Loucy (cell line): ENCODE data around the gene PLA2G10.

ENCODE experiments used
- H2AFZ ChIP-seq: fragments of 200-600 bp; sonication (generic); 2 replicates; pipeline ENCODE4 v1.6.0; 2016; ENCODE audit warnings: antibody characterized with exemption, mild to moderate bottlenecking, low read length, moderate library complexity
- H3F3A ChIP-seq: fragments of 200-600 bp; 2 replicates; pipeline ENCODE4 v1.6.0; 2016; ENCODE audit warnings: antibody characterized with exemption, low read depth, mild to moderate bottlenecking
- H3K27me3 ChIP-seq: fragments of 200-600 bp; sonication (generic); 2 replicates; pipeline ENCODE4 v1.6.1; 2014; ENCODE audit warnings: low read length, mild to moderate bottlenecking; ENCODE audit not compliant: insufficient read depth, poor library complexity, severe bottlenecking
- H3K36me3 ChIP-seq: fragments of 200-600 bp; sonication (generic); 2 replicates; pipeline ENCODE4 v1.6.1; 2016; ENCODE audit warnings: low read length; ENCODE audit not compliant: insufficient read depth
- H3K4me1 ChIP-seq: fragments of 200-600 bp; sonication (generic); 2 replicates; pipeline ENCODE4 v1.5.1; 2014; ENCODE audit warnings: low read length, mild to moderate bottlenecking; ENCODE audit not compliant: insufficient read depth, poor library complexity, severe bottlenecking
- H3K4me2 ChIP-seq: fragments of 200-600 bp; sonication (generic); 2 replicates; pipeline ENCODE4 v1.6.0; 2014; ENCODE audit warnings: antibody characterized with exemption, low read length, low read depth, mild to moderate bottlenecking; ENCODE audit not compliant: poor library complexity, severe bottlenecking
- H3K4me3 ChIP-seq: fragments of 200-600 bp; sonication (generic); 2 replicates; pipeline ENCODE4 v1.5.1; 2014; ENCODE audit warnings: low read length, mild to moderate bottlenecking, mixed read lengths; ENCODE audit not compliant: poor library complexity, severe bottlenecking
- H3K79me2 ChIP-seq: fragments of 200-600 bp; sonication (generic); 2 replicates; pipeline ENCODE4 v1.6.1; 2014; ENCODE audit warnings: low read length; ENCODE audit not compliant: insufficient read depth
- H3K9ac ChIP-seq: fragments of 200-600 bp; sonication (generic); 2 replicates; pipeline ENCODE4 v1.6.0; 2014; ENCODE audit warnings: mild to moderate bottlenecking, low read depth, low read length, moderate library complexity; ENCODE audit not compliant: poor library complexity, severe bottlenecking
- H3K9me2 ChIP-seq: fragments of 200-600 bp; sonication (generic); replicated peaks from 2 replicates; pipeline ENCODE4 v1.6.1; 2016; ENCODE audit warnings: low read depth, low read length, mixed read lengths
- H3K9me3 ChIP-seq: fragments of 200-600 bp; sonication (generic); 2 replicates; pipeline ENCODE4 v1.6.1; 2014; ENCODE audit warnings: mild to moderate bottlenecking, antibody characterized with exemption, low read length, low read depth; ENCODE audit not compliant: insufficient read depth
- H4K20me1 ChIP-seq: fragments of 200-600 bp; sonication (generic); 2 replicates; pipeline ENCODE4 v1.6.0; 2014; ENCODE audit warnings: antibody characterized with exemption, low read length, mild to moderate bottlenecking; ENCODE audit not compliant: insufficient read depth, poor library complexity, severe bottlenecking
- EZH2phosphoT487 ChIP-seq: fragments of 200-600 bp; IDR thresholded peaks from 2 replicates; pipeline ENCODE4 v1.6.1; 2018; ENCODE audit warnings: antibody characterized with exemption, mild to moderate bottlenecking, moderate library complexity, borderline replicate concordance
- TF ChIP-seq, protein P1 (sequence below): fragments of 200-600 bp; sonication (generic); conservative IDR thresholded peaks from 2 replicates; pipeline ENCODE4 v1.5.1; 2014; ENCODE audit warnings: mild to moderate bottlenecking, antibody characterized with exemption, low read length

PLA2G10 gene

DNA sequence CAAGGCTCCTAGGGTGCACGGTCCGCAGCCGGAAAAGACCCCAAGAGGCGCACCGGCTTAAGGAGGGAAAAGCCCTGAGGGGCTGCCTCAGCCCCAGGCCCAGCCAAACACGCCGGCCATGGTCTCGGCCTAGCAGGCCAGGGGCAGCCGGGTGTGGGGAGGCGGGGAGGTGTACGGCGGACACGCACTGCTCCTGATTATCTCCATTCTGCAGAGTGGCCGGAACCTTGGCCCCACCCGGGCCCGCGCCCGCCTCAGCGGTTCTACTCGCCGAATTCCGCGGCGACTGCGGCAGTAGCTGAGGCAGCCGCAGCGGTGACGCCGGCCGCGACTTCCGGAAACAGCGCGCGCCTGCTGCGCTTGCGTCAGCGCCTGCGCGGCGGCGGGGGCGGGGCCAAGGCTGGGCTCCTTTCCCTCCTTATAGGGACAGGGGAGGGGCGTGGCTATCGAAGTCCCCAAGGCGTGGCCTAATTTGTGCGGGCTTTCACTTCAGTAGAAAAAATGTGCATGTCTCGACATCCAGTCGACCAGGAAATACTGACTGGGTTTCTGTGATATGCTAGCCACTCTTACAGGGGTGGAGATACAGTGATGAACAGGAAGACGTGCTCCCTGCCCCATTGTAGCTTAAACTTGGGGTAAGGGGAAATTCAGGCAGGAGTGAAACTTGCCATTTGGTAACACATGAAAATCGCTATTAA is 64.0 kb downstream of the PLA2G10 start, which contains the start of gene PARN:
Gene PARN, minus strand, starts transcription at position 342 of the 701 bp plus-strand sequence. Its CDS starts 135 bp downstream, at position 207.
- H4K20me1 ChIP-seq = peaks cover 23% of the 10 kb centered on the region
- H3K27me3 ChIP-seq = no peaks in the 10 kb centered on the region
- no peaks in the 10 kb centered on the region; the same call in 1 of the 2 replicates for H3K36me3 ChIP-seq
- no peaks in the 10 kb centered on the region for H3F3A ChIP-seq
- H3K4me1 ChIP-seq = peaks cover 4% of the 10 kb centered on the region
- no peaks in the 10 kb centered on the region for H3K9me3 ChIP-seq
- H3K9me2 ChIP-seq = no peaks in the 10 kb centered on the region
- peak within 1 kb of the TSS; percentile 43; the same call in 1 of the 2 replicates for H2AFZ ChIP-seq
- no peak for TF ChIP-seq EZH2phosphoT487
- H3K9ac ChIP-seq = peak within 1 kb of the TSS; percentile 95
- H3K4me2 ChIP-seq = peak within 1 kb of the TSS; percentile 94
- H3K4me3 ChIP-seq = peak within 1 kb of the TSS; percentile 96
- H3K79me2 ChIP-seq = peaks cover 45% of the 10 kb centered on the region

- H3K9me3 ChIP-seq = no peaks in the 10 kb centered on the region
- H2AFZ ChIP-seq = peak overlapping the region; percentile 39; the same call in 1 of the 2 replicates
- H3K4me1 ChIP-seq = peaks cover 4% of the 10 kb centered on the region
- H3K27me3 ChIP-seq = no peaks in the 10 kb centered on the region
- TF ChIP-seq, protein P1, sequence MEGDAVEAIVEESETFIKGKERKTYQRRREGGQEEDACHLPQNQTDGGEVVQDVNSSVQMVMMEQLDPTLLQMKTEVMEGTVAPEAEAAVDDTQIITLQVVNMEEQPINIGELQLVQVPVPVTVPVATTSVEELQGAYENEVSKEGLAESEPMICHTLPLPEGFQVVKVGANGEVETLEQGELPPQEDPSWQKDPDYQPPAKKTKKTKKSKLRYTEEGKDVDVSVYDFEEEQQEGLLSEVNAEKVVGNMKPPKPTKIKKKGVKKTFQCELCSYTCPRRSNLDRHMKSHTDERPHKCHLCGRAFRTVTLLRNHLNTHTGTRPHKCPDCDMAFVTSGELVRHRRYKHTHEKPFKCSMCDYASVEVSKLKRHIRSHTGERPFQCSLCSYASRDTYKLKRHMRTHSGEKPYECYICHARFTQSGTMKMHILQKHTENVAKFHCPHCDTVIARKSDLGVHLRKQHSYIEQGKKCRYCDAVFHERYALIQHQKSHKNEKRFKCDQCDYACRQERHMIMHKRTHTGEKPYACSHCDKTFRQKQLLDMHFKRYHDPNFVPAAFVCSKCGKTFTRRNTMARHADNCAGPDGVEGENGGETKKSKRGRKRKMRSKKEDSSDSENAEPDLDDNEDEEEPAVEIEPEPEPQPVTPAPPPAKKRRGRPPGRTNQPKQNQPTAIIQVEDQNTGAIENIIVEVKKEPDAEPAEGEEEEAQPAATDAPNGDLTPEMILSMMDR = no peak
- no peak for TF ChIP-seq EZH2phosphoT487
- H3K79me2 ChIP-seq = peaks cover 40% of the 10 kb centered on the region
- no peaks in the 10 kb centered on the region for H3F3A ChIP-seq
- H3K9me2 ChIP-seq = no peaks in the 10 kb centered on the region
- H3K36me3 ChIP-seq = no peaks in the 10 kb centered on the region; the same call in 1 of the 2 replicates
- peak overlapping the region; percentile 94 for H3K4me2 ChIP-seq
- H4K20me1 ChIP-seq = peaks cover 18% of the 10 kb centered on the region
- H3K9ac ChIP-seq = peak overlapping the region; percentile 95
- peak overlapping the region; percentile 96 for H3K4me3 ChIP-seq
Measured at GRCh38 chr16:14629612-14629918, 64.5 kb downstream of the PLA2G10 start.

DNA sequence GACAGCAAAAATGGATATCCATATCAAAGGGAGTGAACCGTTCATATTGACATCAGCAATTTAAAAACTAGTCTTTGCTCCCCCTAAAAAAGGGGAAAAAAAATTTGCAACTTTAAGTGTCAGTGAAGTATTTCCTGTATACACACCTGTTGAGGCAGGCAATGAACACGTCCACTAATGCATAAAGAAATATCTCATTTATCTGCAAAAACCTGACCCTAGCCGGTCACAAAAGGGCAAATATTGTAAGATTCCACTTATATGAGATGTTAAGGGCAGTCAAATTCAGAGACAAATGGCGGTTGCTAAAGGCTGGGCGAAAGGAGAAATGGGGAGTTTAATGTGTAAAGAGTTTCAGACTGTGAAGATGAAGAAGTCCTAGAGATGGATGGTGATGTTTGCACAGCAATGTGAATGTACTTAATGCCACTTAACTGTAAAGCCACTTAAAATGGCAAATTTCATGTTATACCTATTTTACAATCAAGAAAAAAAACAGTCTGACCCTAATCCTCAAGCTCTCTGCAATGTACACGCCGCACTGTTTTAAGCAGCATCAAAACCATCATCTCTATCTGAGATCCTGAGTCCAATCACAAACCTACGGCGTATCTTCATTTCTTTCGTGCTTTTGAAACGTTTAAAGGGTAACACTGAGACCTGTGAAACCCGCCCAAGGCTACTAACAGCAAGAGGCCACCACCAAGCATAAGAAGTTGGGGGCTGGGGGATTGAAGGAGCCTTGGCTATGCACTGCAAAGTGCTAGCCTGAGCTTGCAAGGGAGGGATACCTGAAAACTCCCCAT is 65.1 kb downstream of the PLA2G10 start:
- Histone ChIP-seq H3K9me3 (no peaks in the 10 kb centered on the region), H3K4me1 (peaks cover 4% of the 10 kb centered on the region), H3F3A (no peaks in the 10 kb centered on the region), H3K79me2 (peaks cover 34% of the 10 kb centered on the region), H2AFZ (no peak overlapping the region), H3K9ac (peak overlapping the region; percentile 95), H3K4me3 (peak overlapping the region; percentile 96), H3K27me3 (no peaks in the 10 kb centered on the region), H4K20me1 (peaks cover 13% of the 10 kb centered on the region), H3K9me2 (no peaks in the 10 kb centered on the region), H3K36me3 (no peaks in the 10 kb centered on the region; the same call in 1 of the 2 replicates), H3K4me2 (peak overlapping the region; percentile 94)
- no peak for TF ChIP-seq EZH2phosphoT487
- TF ChIP-seq, protein P1 = no peak
